Measurements from ENCODE around the gene LTO1.

GRCh38 chr11:69638941-69639681, 36.0 kb downstream of the LTO1 start:
- TF ChIP-seq ZNF274 (IDR thresholded peaks at IDR 0.05; ENCODE audit: low read depth, low read length) (no peak), YY1 (IDR thresholded peaks at IDR 0.05; ENCODE audit: insufficient read depth, insufficient read length) (no peak), SUZ12 (IDR thresholded peaks at IDR 0.05; ENCODE audit: extremely low read depth, insufficient read depth, insufficient read length) (no peak)
